ENCODE measurements around the gene DLG2. TPM values are rescaled to one million over a fixed set of nuclear protein-coding genes. Genes with fewer than 3 reads are reported as not detected.

Gene DLG2
- total RNA-seq (2014; rRNA removed; shearing (Covaris generic)) (6.1 and 6.9 TPM in 2 replicates), total RNA-seq (2022) (8.0 and 8.2 TPM in 2 replicates), Bru-seq, nascent RNA (percentile 31 among the genes with signal in this experiment), BruChase-seq, experiment 1, labeled RNA remaining after a 6-hour chase (percentile 38 among the genes with signal in this experiment), BruChase-seq, experiment 2, labeled RNA remaining after a 2-hour chase (percentile 40 among the genes with signal in this experiment)
- long read RNA-seq, partial matches to known transcripts: 0 of 11 reads
- long read RNA-seq, other reads (novel, unspliced or antisense): 10 of 11 reads

DNA sequence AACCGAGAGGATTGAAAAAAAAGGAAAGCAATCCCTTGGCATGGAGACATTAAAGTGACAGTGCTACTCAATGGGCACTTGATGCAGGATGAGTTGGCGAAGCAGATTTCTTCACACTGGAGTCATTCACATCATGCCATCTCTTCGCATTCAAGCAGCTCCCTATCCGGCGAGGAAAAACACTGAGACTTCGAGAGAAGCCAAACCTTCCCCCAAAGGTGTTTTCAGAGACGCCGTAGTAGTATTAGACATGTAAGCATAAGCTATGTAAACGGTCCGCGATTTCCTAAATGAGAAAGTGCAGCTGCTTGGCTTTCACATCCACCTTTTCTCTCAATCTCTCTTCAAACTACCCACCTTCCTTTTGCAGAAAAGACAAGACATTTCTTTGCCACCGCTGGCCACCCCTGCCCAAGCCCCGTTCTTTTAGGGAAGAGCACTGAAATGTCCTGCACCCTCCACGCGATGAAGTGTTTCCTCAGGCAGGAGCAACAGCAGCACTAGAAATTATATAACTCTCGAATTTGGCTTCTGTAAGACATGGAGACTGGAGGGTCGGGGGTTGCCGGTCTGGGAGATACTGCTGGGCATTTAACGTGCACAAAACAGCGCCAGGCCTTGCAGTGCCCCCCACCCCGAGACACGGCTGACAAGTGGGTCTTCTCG, at the start of gene DLG2:
Gene DLG2 (minus strand): TSS at position 13 of the 666 bp plus-strand sequence.
- CTCF ChIA-PET (ENCODE audit: unreplicated experiment): interaction anchor here (0.6 to 2.2 kb wide), 3 partner anchors 10 to 399 kb away, joined by 3 to 5 read pairs (median 5); partner anchors contain the start of gene TMEM126A
- no peaks in the 10 kb centered on the region for H4K20me1 ChIP-seq (ENCODE audit: insufficient read depth, low read length)
- intact Hi-C loops (cut with micrococcal nuclease; ENCODE audit: unreplicated experiment): loop anchor here (10.0 kb wide), 1 partner anchor 437 kb away; the partner anchor contains the start of gene PICALM
- BruUV-seq (replicated peaks): no TSS peak
- H3K4me2 ChIP-seq (ENCODE audit: low read length): peak within 1 kb of the TSS; percentile 98
- H3K4me3 ChIP-seq (ENCODE audit: low read depth, low read length, poor library complexity, severe bottlenecking): peak within 1 kb of the TSS; percentile 96
- H2AFZ ChIP-seq (ENCODE audit: low read length): peak within 1 kb of the TSS; percentile 79
- H3K9me2 ChIP-seq (ENCODE audit: insufficient read depth, low read length): no peaks in the 10 kb centered on the region
- peaks cover 35% of the 10 kb centered on the region for H3K4me1 ChIP-seq (ENCODE audit: insufficient read depth, low read length, poor library complexity, severe bottlenecking)
- H3K27ac ChIP-seq (ENCODE audit: low read depth, low read length, poor library complexity, severe bottlenecking): peak within 1 kb of the TSS; percentile 39
- POLR2A ChIA-PET: interaction anchor here (0.6 to 4.2 kb wide), 12 partner anchors 11 to 674 kb away, joined by 3 to 41 read pairs (median 4); partner anchors contain the start of genes HIKESHI and TMEM126A
- H3K36me3 ChIP-seq (ENCODE audit: insufficient read depth, low read length): peaks cover 26% of the 10 kb centered on the region
- DNase-seq (ENCODE audit: low spot score): peak; percentile 19
- TF ChIP-seq, protein P1, sequence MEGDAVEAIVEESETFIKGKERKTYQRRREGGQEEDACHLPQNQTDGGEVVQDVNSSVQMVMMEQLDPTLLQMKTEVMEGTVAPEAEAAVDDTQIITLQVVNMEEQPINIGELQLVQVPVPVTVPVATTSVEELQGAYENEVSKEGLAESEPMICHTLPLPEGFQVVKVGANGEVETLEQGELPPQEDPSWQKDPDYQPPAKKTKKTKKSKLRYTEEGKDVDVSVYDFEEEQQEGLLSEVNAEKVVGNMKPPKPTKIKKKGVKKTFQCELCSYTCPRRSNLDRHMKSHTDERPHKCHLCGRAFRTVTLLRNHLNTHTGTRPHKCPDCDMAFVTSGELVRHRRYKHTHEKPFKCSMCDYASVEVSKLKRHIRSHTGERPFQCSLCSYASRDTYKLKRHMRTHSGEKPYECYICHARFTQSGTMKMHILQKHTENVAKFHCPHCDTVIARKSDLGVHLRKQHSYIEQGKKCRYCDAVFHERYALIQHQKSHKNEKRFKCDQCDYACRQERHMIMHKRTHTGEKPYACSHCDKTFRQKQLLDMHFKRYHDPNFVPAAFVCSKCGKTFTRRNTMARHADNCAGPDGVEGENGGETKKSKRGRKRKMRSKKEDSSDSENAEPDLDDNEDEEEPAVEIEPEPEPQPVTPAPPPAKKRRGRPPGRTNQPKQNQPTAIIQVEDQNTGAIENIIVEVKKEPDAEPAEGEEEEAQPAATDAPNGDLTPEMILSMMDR (conservative IDR thresholded peaks at IDR 0.05; ENCODE audit: low read length): no peak
- TF ChIP-seq EZH2phosphoT487 (IDR thresholded peaks at IDR 0.05; ENCODE audit: borderline replicate concordance, low read depth, low read length): no peak
- peaks cover 40% of the 10 kb centered on the region for H3K79me2 ChIP-seq (ENCODE audit: insufficient read depth, low read depth, low read length)
- H3K9me3 ChIP-seq (ENCODE audit: low read length): no peaks in the 10 kb centered on the region

DNA sequence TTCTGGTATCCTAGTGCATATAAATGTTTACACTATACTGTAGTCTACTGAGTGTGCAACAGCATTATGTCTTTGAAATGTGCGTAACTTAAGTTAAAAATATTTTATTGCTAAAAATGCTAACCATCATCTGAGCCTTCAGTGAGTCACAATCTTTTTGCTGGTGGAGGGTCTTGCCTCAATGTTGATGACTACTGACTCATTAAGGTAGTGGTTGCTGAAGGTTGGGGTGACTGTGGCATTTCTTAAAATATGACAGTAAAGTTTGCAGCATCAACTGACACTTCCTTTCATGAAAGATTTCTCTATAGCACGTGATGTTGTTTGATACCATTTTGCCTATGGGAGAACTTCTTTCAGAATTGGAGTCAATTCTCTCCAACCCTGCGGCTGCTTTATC, 46.2 kb upstream of the DLG2 start:
- no TSS peak for BruUV-seq (replicated peaks)
- ChIA-PET CTCF (ENCODE audit: unreplicated experiment) (no interaction called here), POLR2A (interaction anchor here (1.6 kb wide), 1 partner anchor 17 kb away, joined by 3 read pairs; no protein-coding TSS in a partner anchor)
- Histone ChIP-seq H3K9me2 (ENCODE audit: insufficient read depth, low read length) (no peaks in the 10 kb centered on the region), H3K79me2 (ENCODE audit: insufficient read depth, low read depth, low read length) (no peaks in the 10 kb centered on the region), H3K9me3 (ENCODE audit: low read length) (no peaks in the 10 kb centered on the region), H3K4me3 (ENCODE audit: low read depth, low read length, poor library complexity, severe bottlenecking) (no peak overlapping the region), H3K4me2 (ENCODE audit: low read length) (no peak overlapping the region), H3K36me3 (ENCODE audit: insufficient read depth, low read length) (no peaks in the 10 kb centered on the region), H2AFZ (ENCODE audit: low read length) (no peak overlapping the region), H3K4me1 (ENCODE audit: insufficient read depth, low read length, poor library complexity, severe bottlenecking) (peaks cover 5% of the 10 kb centered on the region), H3K27ac (ENCODE audit: low read depth, low read length, poor library complexity, severe bottlenecking) (no peak overlapping the region), H4K20me1 (ENCODE audit: insufficient read depth, low read length) (no peaks in the 10 kb centered on the region)
- no peak for DNase-seq (ENCODE audit: low spot score)
- intact Hi-C loops (cut with micrococcal nuclease; ENCODE audit: unreplicated experiment): no loop called here
- TF ChIP-seq, protein P1 (conservative IDR thresholded peaks at IDR 0.05; ENCODE audit: low read length): no peak
- TF ChIP-seq EZH2phosphoT487 (IDR thresholded peaks at IDR 0.05; ENCODE audit: borderline replicate concordance, low read depth, low read length): no peak
